GM23338 (cell line): Measurements from ENCODE around the gene NLRX1. TPM values are rescaled to one million over a fixed set of nuclear protein-coding genes. Genes with fewer than 3 reads are reported as not detected.

ENCODE experiments used
- ATAC-seq: fragments of 200-7000 bp; cut with Tn5 transposase; 3 replicates; pipeline ENCODE4 v1.9.1; 2020
- DNase-seq: peaks from one replicate; pipeline ENCODE4 v3.0.0-alpha.2; 2015; ENCODE audit warnings: low spot score
- H2AFZ ChIP-seq: fragments of 200-600 bp; sonication (generic); 2 replicates; pipeline ENCODE4 v1.8.0; 2016; ENCODE audit warnings: antibody characterized with exemption, mild to moderate bottlenecking, moderate library complexity
- H3F3A ChIP-seq: fragments of 200-600 bp; sonication (generic); replicated peaks from 2 replicates; pipeline ENCODE4 v1.8.0; 2017; ENCODE audit warnings: antibody characterized with exemption, mixed run types, low read depth
- H3K27ac ChIP-seq: fragments of 200-600 bp; sonication (generic); 2 replicates; pipeline ENCODE4 v1.6.1; 2016; ENCODE audit warnings: low read depth
- H3K27me3 ChIP-seq: fragments of 200-600 bp; sonication (generic); 2 replicates; pipeline ENCODE4 v1.8.0; 2016; ENCODE audit warnings: mild to moderate bottlenecking, mixed run types, moderate library complexity; ENCODE audit not compliant: insufficient read depth
- H3K36me3 ChIP-seq: fragments of 200-600 bp; sonication (generic); 2 replicates; pipeline ENCODE4 v1.8.0; 2016; ENCODE audit warnings: mild to moderate bottlenecking; ENCODE audit not compliant: insufficient read depth
- H3K4me1 ChIP-seq: fragments of 200-600 bp; sonication (generic); 2 replicates; pipeline ENCODE4 v1.8.0; 2016; ENCODE audit warnings: mild to moderate bottlenecking, moderate library complexity; ENCODE audit not compliant: insufficient read depth
- H3K4me2 ChIP-seq: fragments of 200-600 bp; sonication (generic); 2 replicates; pipeline ENCODE4 v1.7.1; 2017; ENCODE audit warnings: mixed run types
- H3K4me3 ChIP-seq: fragments of 200-600 bp; sonication (generic); 2 replicates; pipeline ENCODE4 v1.6.1; 2016; ENCODE audit warnings: mixed run types
- H3K79me2 ChIP-seq: fragments of 200-600 bp; sonication (generic); replicated peaks from 2 replicates; pipeline ENCODE4 v1.8.0; 2017; ENCODE audit warnings: mild to moderate bottlenecking; ENCODE audit not compliant: insufficient read depth
- H3K9me2 ChIP-seq: fragments of 200-600 bp; sonication (generic); 2 replicates; pipeline ENCODE4 v1.8.0; 2017; ENCODE audit not compliant: insufficient read depth
- H4K20me1 ChIP-seq: fragments of 200-600 bp; sonication (generic); replicated peaks from 2 replicates; pipeline ENCODE4 v1.8.0; 2017; ENCODE audit warnings: mild to moderate bottlenecking; ENCODE audit not compliant: insufficient read depth
- H3K27ac Mint-ChIP-seq: 2 replicates; pipeline ENCODE4 v1.8.0; 2020; ENCODE audit warnings: inconsistent platforms, mild to moderate bottlenecking, moderate library complexity, mixed read lengths
- H3K27me3 Mint-ChIP-seq: 3 replicates; pipeline ENCODE4 v1.8.0; 2022; ENCODE audit warnings: low read depth, mild to moderate bottlenecking, moderate library complexity, mixed read lengths, inconsistent platforms; ENCODE audit not compliant: insufficient read depth, poor library complexity
- H3K36me3 Mint-ChIP-seq: 3 replicates; pipeline ENCODE4 v1.8.0; 2021; ENCODE audit warnings: low read depth, mild to moderate bottlenecking, inconsistent platforms, moderate library complexity, mixed read lengths
- H3K4me1 Mint-ChIP-seq: 3 replicates; pipeline ENCODE4 v1.8.0; 2020; ENCODE audit warnings: mild to moderate bottlenecking, inconsistent platforms, mixed read lengths
- H3K4me3 Mint-ChIP-seq: 3 replicates; pipeline ENCODE4 v1.8.0; 2021; ENCODE audit warnings: moderate library complexity, mild to moderate bottlenecking, inconsistent platforms, mixed read lengths
- H3K9me3 Mint-ChIP-seq: 3 replicates; pipeline ENCODE4 v1.8.0; 2020; ENCODE audit warnings: moderate library complexity, mild to moderate bottlenecking, inconsistent platforms, mixed read lengths
- CREB1 ChIP-seq: fragments of 250-450 bp; sonication (Bioruptor Pico); IDR thresholded peaks from 2 replicates; pipeline ENCODE4 v1.5.0; 2020; ENCODE audit warnings: low read depth, mild to moderate bottlenecking, moderate library complexity
- EZH2 ChIP-seq: fragments of 200-600 bp; sonication (generic); IDR thresholded peaks from one replicate; pipeline ENCODE4 v1.8.0; 2017; ENCODE audit warnings: antibody characterized with exemption, mild to moderate bottlenecking, low read depth; ENCODE audit not compliant: unreplicated experiment
- EZH2phosphoT487 ChIP-seq: fragments of 200-600 bp; sonication (generic); IDR thresholded peaks from one replicate; pipeline ENCODE4 v1.8.1; 2018; ENCODE audit warnings: antibody characterized with exemption; ENCODE audit not compliant: unreplicated experiment
- JUNB ChIP-seq: IDR thresholded peaks from one replicate; pipeline ENCODE4 v1.6.1; 2016; ENCODE audit warnings: antibody characterized with exemption; ENCODE audit not compliant: unreplicated experiment
- NANOG ChIP-seq: IDR thresholded peaks from 2 replicates; pipeline ENCODE4 v1.6.1; 2016; ENCODE audit warnings: antibody characterized with exemption, borderline replicate concordance
- POLR2AphosphoS5 ChIP-seq: IDR thresholded peaks from 2 replicates; pipeline ENCODE4 v1.6.1; 2016; ENCODE audit warnings: antibody characterized with exemption, low read depth
- STAT1 ChIP-seq: IDR thresholded peaks from one replicate; pipeline ENCODE4 v1.6.1; 2016; ENCODE audit warnings: antibody characterized with exemption; ENCODE audit not compliant: unreplicated experiment
- ZNF114 ChIP-seq: fragments of 250-450 bp; sonication (Bioruptor Pico); IDR thresholded peaks from 2 replicates; pipeline ENCODE4 v1.5.0; 2020; ENCODE audit warnings: mild to moderate bottlenecking, moderate library complexity
- ZNF331 ChIP-seq: fragments of 250-450 bp; sonication (Bioruptor Pico); IDR thresholded peaks from 2 replicates; pipeline ENCODE4 v1.5.0; 2020; ENCODE audit warnings: low read depth, mild to moderate bottlenecking, moderate library complexity
- polyA plus RNA-seq: library from polyadenylated mRNA; unstranded; fragments of >200 nt; fragmentation: Nextera tagmentation; extraction: Ambion mirVana; gene quantifications from 2 replicates; pipeline ENCODE4 v1.2.1, GENCODE V29; 2016
- total RNA-seq: library from RNA; depleted of rRNA; stranded (reverse); fragments of >200 nt; shearing (Covaris generic); gene quantifications from 2 replicates; pipeline ENCODE4 v1.2.3, GENCODE V29; 2014
- TF ChIP-seq, protein P1 (sequence below): IDR thresholded peaks from 2 replicates; pipeline ENCODE4 v1.6.1; 2016; ENCODE audit warnings: antibody characterized with exemption
- TF ChIP-seq, protein P2 (sequence below), 2 experiments: fragments of 200-600 bp in 1 of 2; sonication (generic) in 1 of 2; conservative IDR thresholded peaks; 2 replicates each; pipeline versions ENCODE4 v1.5.1 to v1.6.1; 2016 to 2017; ENCODE audit warnings: antibody characterized with exemption in 2 of 2, low read depth in 2 of 2, mild to moderate bottlenecking in 2 of 2, moderate library complexity in 1 of 2
- TF ChIP-seq, protein P3 (sequence below): IDR thresholded peaks from one replicate; pipeline ENCODE4 v1.6.1; 2018; ENCODE audit warnings: antibody characterized with exemption; ENCODE audit not compliant: unreplicated experiment
- TF ChIP-seq, protein P4 (sequence below): fragments of 250-450 bp; sonication (Bioruptor Pico); IDR thresholded peaks from 2 replicates; pipeline ENCODE4 v1.5.0; 2020; ENCODE audit warnings: mild to moderate bottlenecking, moderate library complexity

The NLRX1 gene
- total and polyA plus RNA-seq, 2 experiments from 2014 or later, result 2.8 to 13.8 TPM

DNA sequence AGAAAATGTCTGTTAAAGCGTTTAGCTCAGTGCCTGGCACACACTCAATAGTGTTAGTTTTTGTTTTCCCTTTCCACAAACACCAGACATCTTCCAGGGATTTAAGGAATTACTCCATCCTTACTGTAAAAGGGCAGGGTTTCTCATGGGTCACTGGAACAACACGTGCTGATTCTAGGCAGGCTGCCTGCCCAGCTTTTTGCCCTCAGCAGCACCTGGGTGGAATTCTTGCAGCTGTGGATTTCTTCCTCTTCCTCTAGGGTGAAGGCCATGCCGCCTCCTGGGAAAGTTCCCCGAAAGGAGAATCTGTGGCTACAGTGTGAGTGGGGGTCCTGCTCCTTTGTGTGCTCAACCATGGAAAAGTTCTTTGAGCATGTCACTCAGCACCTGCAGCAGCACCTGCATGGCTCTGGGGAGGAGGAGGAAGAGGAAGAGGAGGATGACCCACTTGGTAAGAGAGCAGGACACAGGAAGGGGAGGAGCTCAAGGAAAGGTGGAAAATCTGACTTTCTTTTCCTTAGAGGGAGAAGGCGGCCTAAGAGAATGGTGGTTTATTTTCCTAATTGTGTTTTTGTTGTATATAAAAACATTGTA, 41.8 kb upstream of the NLRX1 start:
- H3K27ac Mint-ChIP-seq, result peak overlapping the region; percentile 41
- H3K27me3 Mint-ChIP-seq, result peaks cover 2% of the 10 kb centered on the region
- peaks cover 12% of the 10 kb centered on the region for H3K4me1 Mint-ChIP-seq
- H3K4me3 ChIP-seq, result no peak overlapping the region
- no peak overlapping the region for H2AFZ ChIP-seq
- H3K79me2 ChIP-seq, result peaks cover 29% of the 10 kb centered on the region
- no peaks in the 10 kb centered on the region for H3K9me3 Mint-ChIP-seq
- DNase-seq (no peak), ATAC-seq (peak; percentile 63)
- peaks cover 11% of the 10 kb centered on the region; the same call in 1 of the 2 replicates for H3F3A ChIP-seq
- peaks cover 15% of the 10 kb centered on the region; the same call in 1 of the 2 replicates for H3K36me3 ChIP-seq
- peaks cover 17% of the 10 kb centered on the region; the same call in 1 of the 2 replicates for H4K20me1 ChIP-seq
- H3K4me3 Mint-ChIP-seq, result no peak overlapping the region
- H3K27me3 ChIP-seq, result no peaks in the 10 kb centered on the region
- H3K4me1 ChIP-seq, result peaks cover 7% of the 10 kb centered on the region; the same call in 1 of the 2 replicates
- H3K9me2 ChIP-seq, result no peaks in the 10 kb centered on the region
- no peak for TF ChIP-seq ZNF114 (CRISPR knock-in tag)
- no peak for TF ChIP-seq CREB1 (CRISPR knock-in tag)
- TF ChIP-seq JUNB, result no peak
- TF ChIP-seq EZH2, result no peak
- TF ChIP-seq POLR2AphosphoS5, result no peak
- TF ChIP-seq, protein P1, sequence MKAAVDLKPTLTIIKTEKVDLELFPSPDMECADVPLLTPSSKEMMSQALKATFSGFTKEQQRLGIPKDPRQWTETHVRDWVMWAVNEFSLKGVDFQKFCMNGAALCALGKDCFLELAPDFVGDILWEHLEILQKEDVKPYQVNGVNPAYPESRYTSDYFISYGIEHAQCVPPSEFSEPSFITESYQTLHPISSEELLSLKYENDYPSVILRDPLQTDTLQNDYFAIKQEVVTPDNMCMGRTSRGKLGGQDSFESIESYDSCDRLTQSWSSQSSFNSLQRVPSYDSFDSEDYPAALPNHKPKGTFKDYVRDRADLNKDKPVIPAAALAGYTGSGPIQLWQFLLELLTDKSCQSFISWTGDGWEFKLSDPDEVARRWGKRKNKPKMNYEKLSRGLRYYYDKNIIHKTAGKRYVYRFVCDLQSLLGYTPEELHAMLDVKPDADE, result no peak
- TF ChIP-seq ZNF331, result no peak
- TF ChIP-seq, protein P2, sequence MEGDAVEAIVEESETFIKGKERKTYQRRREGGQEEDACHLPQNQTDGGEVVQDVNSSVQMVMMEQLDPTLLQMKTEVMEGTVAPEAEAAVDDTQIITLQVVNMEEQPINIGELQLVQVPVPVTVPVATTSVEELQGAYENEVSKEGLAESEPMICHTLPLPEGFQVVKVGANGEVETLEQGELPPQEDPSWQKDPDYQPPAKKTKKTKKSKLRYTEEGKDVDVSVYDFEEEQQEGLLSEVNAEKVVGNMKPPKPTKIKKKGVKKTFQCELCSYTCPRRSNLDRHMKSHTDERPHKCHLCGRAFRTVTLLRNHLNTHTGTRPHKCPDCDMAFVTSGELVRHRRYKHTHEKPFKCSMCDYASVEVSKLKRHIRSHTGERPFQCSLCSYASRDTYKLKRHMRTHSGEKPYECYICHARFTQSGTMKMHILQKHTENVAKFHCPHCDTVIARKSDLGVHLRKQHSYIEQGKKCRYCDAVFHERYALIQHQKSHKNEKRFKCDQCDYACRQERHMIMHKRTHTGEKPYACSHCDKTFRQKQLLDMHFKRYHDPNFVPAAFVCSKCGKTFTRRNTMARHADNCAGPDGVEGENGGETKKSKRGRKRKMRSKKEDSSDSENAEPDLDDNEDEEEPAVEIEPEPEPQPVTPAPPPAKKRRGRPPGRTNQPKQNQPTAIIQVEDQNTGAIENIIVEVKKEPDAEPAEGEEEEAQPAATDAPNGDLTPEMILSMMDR (conservative IDR thresholded peaks at IDR 0.05; ENCODE audit: low read depth in 2 of 2), result no peak
- TF ChIP-seq NANOG, result no peak
- no peak for TF ChIP-seq EZH2phosphoT487
- TF ChIP-seq STAT1, result no peak
- TF ChIP-seq, protein P3, sequence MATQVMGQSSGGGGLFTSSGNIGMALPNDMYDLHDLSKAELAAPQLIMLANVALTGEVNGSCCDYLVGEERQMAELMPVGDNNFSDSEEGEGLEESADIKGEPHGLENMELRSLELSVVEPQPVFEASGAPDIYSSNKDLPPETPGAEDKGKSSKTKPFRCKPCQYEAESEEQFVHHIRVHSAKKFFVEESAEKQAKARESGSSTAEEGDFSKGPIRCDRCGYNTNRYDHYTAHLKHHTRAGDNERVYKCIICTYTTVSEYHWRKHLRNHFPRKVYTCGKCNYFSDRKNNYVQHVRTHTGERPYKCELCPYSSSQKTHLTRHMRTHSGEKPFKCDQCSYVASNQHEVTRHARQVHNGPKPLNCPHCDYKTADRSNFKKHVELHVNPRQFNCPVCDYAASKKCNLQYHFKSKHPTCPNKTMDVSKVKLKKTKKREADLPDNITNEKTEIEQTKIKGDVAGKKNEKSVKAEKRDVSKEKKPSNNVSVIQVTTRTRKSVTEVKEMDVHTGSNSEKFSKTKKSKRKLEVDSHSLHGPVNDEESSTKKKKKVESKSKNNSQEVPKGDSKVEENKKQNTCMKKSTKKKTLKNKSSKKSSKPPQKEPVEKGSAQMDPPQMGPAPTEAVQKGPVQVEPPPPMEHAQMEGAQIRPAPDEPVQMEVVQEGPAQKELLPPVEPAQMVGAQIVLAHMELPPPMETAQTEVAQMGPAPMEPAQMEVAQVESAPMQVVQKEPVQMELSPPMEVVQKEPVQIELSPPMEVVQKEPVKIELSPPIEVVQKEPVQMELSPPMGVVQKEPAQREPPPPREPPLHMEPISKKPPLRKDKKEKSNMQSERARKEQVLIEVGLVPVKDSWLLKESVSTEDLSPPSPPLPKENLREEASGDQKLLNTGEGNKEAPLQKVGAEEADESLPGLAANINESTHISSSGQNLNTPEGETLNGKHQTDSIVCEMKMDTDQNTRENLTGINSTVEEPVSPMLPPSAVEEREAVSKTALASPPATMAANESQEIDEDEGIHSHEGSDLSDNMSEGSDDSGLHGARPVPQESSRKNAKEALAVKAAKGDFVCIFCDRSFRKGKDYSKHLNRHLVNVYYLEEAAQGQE, result no peak
- TF ChIP-seq, protein P4, sequence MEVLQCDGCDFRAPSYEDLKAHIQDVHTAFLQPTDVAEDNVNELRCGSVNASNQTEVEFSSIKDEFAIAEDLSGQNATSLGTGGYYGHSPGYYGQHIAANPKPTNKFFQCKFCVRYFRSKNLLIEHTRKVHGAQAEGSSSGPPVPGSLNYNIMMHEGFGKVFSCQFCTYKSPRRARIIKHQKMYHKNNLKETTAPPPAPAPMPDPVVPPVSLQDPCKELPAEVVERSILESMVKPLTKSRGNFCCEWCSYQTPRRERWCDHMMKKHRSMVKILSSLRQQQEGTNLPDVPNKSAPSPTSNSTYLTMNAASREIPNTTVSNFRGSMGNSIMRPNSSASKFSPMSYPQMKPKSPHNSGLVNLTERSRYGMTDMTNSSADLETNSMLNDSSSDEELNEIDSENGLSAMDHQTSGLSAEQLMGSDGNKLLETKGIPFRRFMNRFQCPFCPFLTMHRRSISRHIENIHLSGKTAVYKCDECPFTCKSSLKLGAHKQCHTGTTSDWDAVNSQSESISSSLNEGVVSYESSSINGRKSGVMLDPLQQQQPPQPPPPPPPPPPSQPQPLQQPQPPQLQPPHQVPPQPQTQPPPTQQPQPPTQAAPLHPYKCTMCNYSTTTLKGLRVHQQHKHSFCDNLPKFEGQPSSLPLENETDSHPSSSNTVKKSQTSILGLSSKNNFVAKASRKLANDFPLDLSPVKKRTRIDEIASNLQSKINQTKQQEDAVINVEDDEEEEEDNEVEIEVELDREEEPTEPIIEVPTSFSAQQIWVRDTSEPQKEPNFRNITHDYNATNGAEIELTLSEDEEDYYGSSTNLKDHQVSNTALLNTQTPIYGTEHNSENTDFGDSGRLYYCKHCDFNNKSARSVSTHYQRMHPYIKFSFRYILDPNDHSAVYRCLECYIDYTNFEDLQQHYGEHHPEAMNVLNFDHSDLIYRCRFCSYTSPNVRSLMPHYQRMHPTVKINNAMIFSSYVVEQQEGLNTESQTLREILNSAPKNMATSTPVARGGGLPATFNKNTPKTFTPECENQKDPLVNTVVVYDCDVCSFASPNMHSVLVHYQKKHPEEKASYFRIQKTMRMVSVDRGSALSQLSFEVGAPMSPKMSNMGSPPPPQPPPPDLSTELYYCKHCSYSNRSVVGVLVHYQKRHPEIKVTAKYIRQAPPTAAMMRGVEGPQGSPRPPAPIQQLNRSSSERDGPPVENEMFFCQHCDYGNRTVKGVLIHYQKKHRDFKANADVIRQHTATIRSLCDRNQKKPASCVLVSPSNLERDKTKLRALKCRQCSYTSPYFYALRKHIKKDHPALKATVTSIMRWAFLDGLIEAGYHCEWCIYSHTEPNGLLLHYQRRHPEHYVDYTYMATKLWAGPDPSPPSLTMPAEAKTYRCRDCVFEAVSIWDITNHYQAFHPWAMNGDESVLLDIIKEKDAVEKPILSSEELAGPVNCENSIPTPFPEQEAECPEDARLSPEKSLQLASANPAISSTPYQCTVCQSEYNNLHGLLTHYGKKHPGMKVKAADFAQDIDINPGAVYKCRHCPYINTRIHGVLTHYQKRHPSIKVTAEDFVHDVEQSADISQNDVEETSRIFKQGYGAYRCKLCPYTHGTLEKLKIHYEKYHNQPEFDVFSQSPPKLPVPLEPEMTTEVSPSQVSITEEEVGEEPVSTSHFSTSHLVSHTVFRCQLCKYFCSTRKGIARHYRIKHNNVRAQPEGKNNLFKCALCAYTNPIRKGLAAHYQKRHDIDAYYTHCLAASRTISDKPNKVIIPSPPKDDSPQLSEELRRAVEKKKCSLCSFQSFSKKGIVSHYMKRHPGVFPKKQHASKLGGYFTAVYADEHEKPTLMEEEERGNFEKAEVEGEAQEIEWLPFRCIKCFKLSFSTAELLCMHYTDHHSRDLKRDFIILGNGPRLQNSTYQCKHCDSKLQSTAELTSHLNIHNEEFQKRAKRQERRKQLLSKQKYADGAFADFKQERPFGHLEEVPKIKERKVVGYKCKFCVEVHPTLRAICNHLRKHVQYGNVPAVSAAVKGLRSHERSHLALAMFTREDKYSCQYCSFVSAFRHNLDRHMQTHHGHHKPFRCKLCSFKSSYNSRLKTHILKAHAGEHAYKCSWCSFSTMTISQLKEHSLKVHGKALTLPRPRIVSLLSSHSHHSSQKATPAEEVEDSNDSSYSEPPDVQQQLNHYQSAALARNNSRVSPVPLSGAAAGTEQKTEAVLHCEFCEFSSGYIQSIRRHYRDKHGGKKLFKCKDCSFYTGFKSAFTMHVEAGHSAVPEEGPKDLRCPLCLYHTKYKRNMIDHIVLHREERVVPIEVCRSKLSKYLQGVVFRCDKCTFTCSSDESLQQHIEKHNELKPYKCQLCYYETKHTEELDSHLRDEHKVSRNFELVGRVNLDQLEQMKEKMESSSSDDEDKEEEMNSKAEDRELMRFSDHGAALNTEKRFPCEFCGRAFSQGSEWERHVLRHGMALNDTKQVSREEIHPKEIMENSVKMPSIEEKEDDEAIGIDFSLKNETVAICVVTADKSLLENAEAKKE, result no peak
- H3K36me3 Mint-ChIP-seq, result peaks cover 38% of the 10 kb centered on the region
- H3K27ac ChIP-seq, result no peak overlapping the region; the same call in 1 of the 2 replicates
- H3K4me2 ChIP-seq, result no peak overlapping the region
